Neuronal stem cell (in vitro differentiated cells): ENCODE data around the gene RPS14.

Experiments used
- DNase-seq: peaks from one replicate; pipeline ENCODE4 v3.0.0-alpha.2; 2013; ENCODE audit warnings: low spot score
- H2AFZ ChIP-seq: one replicate; pipeline ENCODE4 v1.6.1; 2013; ENCODE audit warnings: mild to moderate bottlenecking, low read length, inconsistent platforms
- H2AK5ac ChIP-seq: 2 replicates; pipeline ENCODE4 v1.6.1; 2013; ENCODE audit warnings: low read depth, mild to moderate bottlenecking, inconsistent platforms, low read length, moderate library complexity, mixed read lengths
- H2BK120ac ChIP-seq: 2 replicates; pipeline ENCODE4 v1.6.1; 2013; ENCODE audit warnings: low read depth, mild to moderate bottlenecking, inconsistent platforms, low read length, moderate library complexity, mixed read lengths
- H2BK12ac ChIP-seq: one replicate; pipeline ENCODE4 v1.6.1; 2013; ENCODE audit warnings: low read length, inconsistent platforms
- H2BK15ac ChIP-seq: 2 replicates; pipeline ENCODE4 v1.6.1; 2013; ENCODE audit warnings: mild to moderate bottlenecking, low read length, inconsistent platforms, mixed read lengths
- H2BK5ac ChIP-seq: one replicate; pipeline ENCODE4 v1.6.1; 2013; ENCODE audit warnings: inconsistent platforms, mild to moderate bottlenecking, low read length, moderate library complexity
- H3K14ac ChIP-seq: one replicate; pipeline ENCODE4 v1.6.1; 2013; ENCODE audit warnings: low read length, inconsistent platforms
- H3K18ac ChIP-seq: 2 replicates; pipeline ENCODE4 v1.6.1; 2013; ENCODE audit warnings: low read length, inconsistent platforms
- H3K23ac ChIP-seq: 2 replicates; pipeline ENCODE4 v1.6.1; 2013; ENCODE audit warnings: low read depth, mild to moderate bottlenecking, mixed read lengths, low read length, inconsistent platforms; ENCODE audit not compliant: poor library complexity
- H3K27ac ChIP-seq: replicated peaks from 3 replicates; pipeline ENCODE4 v1.5.1; 2013; ENCODE audit warnings: low read length, inconsistent platforms
- H3K27me3 ChIP-seq, 3 experiments: 2 replicates each; pipeline ENCODE4 v1.6.1; 2013; ENCODE audit warnings: low read length in 3 of 3, mild to moderate bottlenecking in 2 of 3, inconsistent platforms in 1 of 3, low read depth in 1 of 3, mixed read lengths in 1 of 3, moderate library complexity in 1 of 3; ENCODE audit not compliant: control insufficient read depth in 3 of 3, insufficient read depth in 3 of 3
- H3K36me3 ChIP-seq, 2 donors: replicated peaks in 1 of 2; 2 replicates each; pipeline ENCODE4 v1.6.1; 2013; ENCODE audit warnings: low read length in 2 of 2; ENCODE audit not compliant: control insufficient read depth in 2 of 2, insufficient read depth in 2 of 2
- H3K4ac ChIP-seq: 2 replicates; pipeline ENCODE4 v1.6.1; 2013; ENCODE audit warnings: inconsistent platforms, mild to moderate bottlenecking, low read length, moderate library complexity
- H3K4me1 ChIP-seq, 2 donors: 1 replicate in 1 of 2; 2 replicates in 1 of 2; pipeline ENCODE4 v1.6.1; 2013; ENCODE audit warnings: low read length in 2 of 2, low read depth in 1 of 2; ENCODE audit not compliant: control insufficient read depth in 2 of 2, insufficient read depth in 1 of 2
- H3K4me2 ChIP-seq: one replicate; pipeline ENCODE4 v1.6.1; 2013; ENCODE audit warnings: mild to moderate bottlenecking, low read length, inconsistent platforms; ENCODE audit not compliant: insufficient read depth, poor library complexity, severe bottlenecking
- H3K4me3 ChIP-seq, 2 donors: 2 replicates each; pipeline ENCODE4 v1.5.1; 2013; ENCODE audit warnings: low read length in 2 of 2, mild to moderate bottlenecking in 2 of 2, inconsistent platforms in 1 of 2, moderate library complexity in 1 of 2
- H3K79me1 ChIP-seq: one replicate; pipeline ENCODE4 v1.6.1; 2013; ENCODE audit warnings: low read depth, mild to moderate bottlenecking, inconsistent platforms, low read length, moderate library complexity
- H3K9ac ChIP-seq: one replicate; pipeline ENCODE4 v1.6.1; 2013; ENCODE audit warnings: mild to moderate bottlenecking, low read depth, low read length, inconsistent platforms; ENCODE audit not compliant: poor library complexity
- H3K9me3 ChIP-seq, 2 donors: replicated peaks in 1 of 2; 2 replicates each; pipeline versions ENCODE3 to v1.6.1; 2013; ENCODE audit warnings: low read length in 2 of 2, mild to moderate bottlenecking in 2 of 2, inconsistent platforms in 1 of 2, low read depth in 1 of 2, mixed read lengths in 1 of 2, moderate library complexity in 1 of 2; ENCODE audit not compliant: control insufficient read depth in 2 of 2, insufficient read depth in 1 of 2
- H4K8ac ChIP-seq: one replicate; pipeline ENCODE4 v1.6.1; 2013; ENCODE audit warnings: low read depth, mild to moderate bottlenecking, inconsistent platforms, low read length, moderate library complexity
- H4K91ac ChIP-seq: one replicate; pipeline ENCODE4 v1.6.1; 2013; ENCODE audit warnings: low read length, low read depth, mild to moderate bottlenecking, inconsistent platforms; ENCODE audit not compliant: poor library complexity
- WGBS, 2 donors: extraction: QIAGEN DNeasy Blood & Tissue Kit; methylation state at CpG; one replicate each; pipeline ENCODE4 v1.1.7; 2013; ENCODE audit warnings: missing lambda C conversion rate in 2 of 2, mixed read lengths in 1 of 2; ENCODE audit not compliant: insufficient read length in 2 of 2, insufficient replicate concordance in 1 of 2; ENCODE audit errors: extremely low coverage in 2 of 2; 5-methylcytosine and 5-hydroxymethylcytosine counted together

The RPS14 gene

DNA sequence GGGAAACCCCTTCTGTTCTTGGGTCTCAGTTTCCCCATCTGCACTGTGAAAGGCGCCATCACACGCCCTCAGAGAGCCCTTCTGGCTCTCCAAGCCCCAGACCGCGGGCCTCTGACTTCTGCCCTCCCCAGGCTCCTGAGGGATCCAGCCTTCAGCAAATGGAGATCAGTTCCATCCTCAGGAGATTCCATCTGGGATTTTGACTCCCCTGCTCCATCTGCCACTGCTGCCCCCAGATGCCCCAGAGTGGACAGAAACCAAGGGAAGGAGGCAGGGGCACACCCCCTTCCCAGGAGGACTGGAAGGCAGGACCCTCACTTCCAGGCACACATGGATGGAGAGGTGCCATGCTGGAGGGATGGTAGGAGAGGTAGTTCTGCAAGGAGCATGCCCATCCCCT, 18.7 kb upstream of the RPS14 start:
- Histone ChIP-seq H3K14ac (no peak overlapping the region), H3K9me3 (no peaks in the 10 kb centered on the region), H3K4me1 (peaks cover 9 to 11% of the 10 kb centered on the region in 2 donors), H3K9ac (no peak overlapping the region), H3K4me3 (no peak overlapping the region), H3K27ac (no peak overlapping the region), H2BK5ac (peak overlapping the region; percentile 53), H3K18ac (peak overlapping the region; percentile 35), H3K36me3 (no peaks in the 10 kb centered on the region), H3K4me2 (no peak overlapping the region), H4K91ac (no peak overlapping the region), H3K79me1 (no peaks in the 10 kb centered on the region), H2AFZ (no peak overlapping the region), H2BK12ac (no peak overlapping the region), H4K8ac (no peak overlapping the region), H2BK15ac (peak overlapping the region; percentile 67), H3K27me3 (no peaks in the 10 kb centered on the region), H2AK5ac (peak overlapping the region; percentile 46), H2BK120ac (no peak overlapping the region), H3K4ac (no peak overlapping the region), H3K23ac (peak overlapping the region; percentile 18)
- no peak for DNase-seq
- no CpG with 5 or more reads among the region's 4 CpGs for WGBS, 2 donors

DNA sequence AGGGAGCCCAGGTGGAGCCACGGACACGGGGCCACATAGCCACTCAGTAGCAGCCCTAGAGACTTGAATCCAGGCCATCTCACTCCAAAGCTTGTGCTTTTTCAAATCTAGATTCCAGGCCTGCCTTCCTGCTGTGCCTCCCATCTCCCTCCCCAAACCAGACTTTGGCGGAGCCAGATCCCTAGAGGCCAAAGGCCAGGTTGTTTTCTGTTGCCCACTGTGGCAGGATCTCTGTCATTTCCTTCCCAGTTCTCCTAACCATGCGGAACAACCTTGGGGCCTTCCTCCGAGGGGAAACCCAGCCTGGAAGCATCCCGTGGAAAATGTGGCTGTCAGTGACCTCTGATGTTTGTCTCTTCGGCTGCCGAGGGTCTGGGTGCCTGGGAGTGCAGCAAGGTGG, 16.4 kb upstream of the RPS14 start:
- no peak overlapping the region for H3K4ac ChIP-seq
- peak overlapping the region; percentile 40 for H3K9ac ChIP-seq
- no peak overlapping the region for H3K4me2 ChIP-seq
- H2BK15ac ChIP-seq = peak overlapping the region; percentile 84
- no peaks in the 10 kb centered on the region for H3K36me3 ChIP-seq
- no peaks in the 10 kb centered on the region for H3K27me3 ChIP-seq
- peak overlapping the region; percentile 71 for H3K23ac ChIP-seq
- H3K27ac ChIP-seq = no peak overlapping the region
- peak overlapping the region; percentile 92 for H2AK5ac ChIP-seq
- H3K14ac ChIP-seq = peak overlapping the region; percentile 17
- no peak overlapping the region for H4K8ac ChIP-seq
- H2AFZ ChIP-seq = no peak overlapping the region
- peak overlapping the region; percentile 64 for H3K18ac ChIP-seq
- WGBS, 2 donors = no CpG with 5 or more reads among the region's 8 CpGs
- no peak overlapping the region for H2BK120ac ChIP-seq
- no peaks in the 10 kb centered on the region for H3K9me3 ChIP-seq
- peak overlapping the region; percentile 35 for H2BK5ac ChIP-seq
- peaks cover 6 to 8% of the 10 kb centered on the region in 2 donors for H3K4me1 ChIP-seq
- H3K4me3 ChIP-seq = no peak overlapping the region
- no peak for DNase-seq
- H2BK12ac ChIP-seq = no peak overlapping the region
- H3K79me1 ChIP-seq = no peaks in the 10 kb centered on the region
- peak overlapping the region; percentile 28 for H4K91ac ChIP-seq

DNA sequence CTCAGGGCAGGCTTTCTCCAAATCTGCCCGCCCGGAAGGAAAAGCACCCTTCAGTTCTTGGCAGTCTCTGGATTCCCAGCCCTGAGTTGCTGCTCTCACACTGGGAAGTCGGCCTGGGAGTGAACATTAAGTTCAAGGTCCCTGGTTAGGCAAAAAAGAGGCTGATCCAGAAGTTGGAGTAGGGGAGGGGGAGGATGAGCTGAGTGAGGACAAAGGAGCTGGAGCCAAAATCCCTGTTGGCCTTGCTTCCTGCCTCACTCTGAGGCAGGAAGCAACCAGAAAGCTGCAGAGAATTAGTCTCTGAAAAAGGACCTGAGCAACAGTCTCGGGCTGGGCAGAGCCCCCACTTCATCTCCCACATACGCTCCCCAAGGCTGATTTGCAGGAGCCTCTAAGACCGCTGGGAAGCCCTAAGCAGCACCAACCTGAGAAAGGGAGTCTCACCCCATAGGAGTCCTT, 15.0 kb upstream of the RPS14 start:
- no peaks in the 10 kb centered on the region for H3K79me1 ChIP-seq
- H4K8ac ChIP-seq = no peak overlapping the region
- H2BK15ac ChIP-seq = no peak overlapping the region
- H3K4me3 ChIP-seq = no peak overlapping the region
- no peak overlapping the region for H4K91ac ChIP-seq
- H2BK12ac ChIP-seq = no peak overlapping the region
- no peak overlapping the region for H3K23ac ChIP-seq
- no peak overlapping the region for H3K4me2 ChIP-seq
- peak overlapping the region; percentile 74 for H2AFZ ChIP-seq
- peaks cover 6 to 11% of the 10 kb centered on the region in 2 donors for H3K4me1 ChIP-seq
- H3K27me3 ChIP-seq = no peaks in the 10 kb centered on the region
- no peak overlapping the region for H3K14ac ChIP-seq
- no peak overlapping the region for H3K27ac ChIP-seq
- no peak overlapping the region for H2BK120ac ChIP-seq
- H3K9ac ChIP-seq = no peak overlapping the region
- no peak overlapping the region for H3K18ac ChIP-seq
- H3K4ac ChIP-seq = no peak overlapping the region
- no peak overlapping the region for H2AK5ac ChIP-seq
- WGBS, 2 donors = no CpG with 5 or more reads among the region's 6 CpGs
- no peak for DNase-seq
- H3K36me3 ChIP-seq = no peaks in the 10 kb centered on the region
- H2BK5ac ChIP-seq = no peak overlapping the region
- H3K9me3 ChIP-seq = no peaks in the 10 kb centered on the region

DNA sequence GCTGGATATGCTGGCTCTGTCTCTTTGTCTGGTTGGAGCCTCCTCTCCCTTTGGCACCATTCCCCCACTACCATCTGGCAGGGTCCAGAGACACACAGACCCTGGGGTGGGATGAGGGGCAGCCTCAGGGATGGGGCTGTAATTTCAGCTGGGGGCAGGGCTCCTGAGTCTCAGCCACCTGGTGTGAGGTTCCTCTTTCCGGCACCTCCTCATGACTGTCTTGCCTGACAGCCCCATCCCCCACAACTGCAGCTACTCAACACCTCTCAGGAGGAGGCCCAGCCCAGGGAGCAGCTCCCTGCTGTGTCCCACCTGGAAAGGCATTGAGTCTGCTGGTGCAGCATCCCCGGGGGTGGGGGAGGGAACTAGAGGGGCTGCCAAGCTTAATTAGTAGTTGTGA, 11.7 kb upstream of the RPS14 start:
- Histone ChIP-seq H3K18ac (peak overlapping the region; percentile 19), H3K27ac (no peak overlapping the region)

More for the DNA sequence above, 11.7 kb upstream of the RPS14 start:
- Histone ChIP-seq H2BK12ac (no peak overlapping the region), H4K8ac (peak overlapping the region; percentile 19), H2BK120ac (no peak overlapping the region), H2BK15ac (no peak overlapping the region), H4K91ac (no peak overlapping the region), H3K4me2 (no peak overlapping the region), H3K4me1 (peaks cover 6 to 14% of the 10 kb centered on the region in 2 donors), H2AK5ac (peak overlapping the region; percentile 66), H3K14ac (no peak overlapping the region), H2BK5ac (peak overlapping the region; percentile 6), H3K23ac (no peak overlapping the region), H3K27me3 (no peaks in the 10 kb centered on the region), H2AFZ (peak overlapping the region; percentile 9), H3K4me3 (no peak overlapping the region), H3K9ac (no peak overlapping the region), H3K9me3 (no peaks in the 10 kb centered on the region), H3K4ac (no peak overlapping the region), H3K36me3 (no peaks in the 10 kb centered on the region), H3K79me1 (peaks cover 2% of the 10 kb centered on the region)
- WGBS, 2 donors = no CpG with 5 or more reads among the region's 2 CpGs
- no peak for DNase-seq
